ENCODE results near the gene NME4.

NME4 gene

DNA sequence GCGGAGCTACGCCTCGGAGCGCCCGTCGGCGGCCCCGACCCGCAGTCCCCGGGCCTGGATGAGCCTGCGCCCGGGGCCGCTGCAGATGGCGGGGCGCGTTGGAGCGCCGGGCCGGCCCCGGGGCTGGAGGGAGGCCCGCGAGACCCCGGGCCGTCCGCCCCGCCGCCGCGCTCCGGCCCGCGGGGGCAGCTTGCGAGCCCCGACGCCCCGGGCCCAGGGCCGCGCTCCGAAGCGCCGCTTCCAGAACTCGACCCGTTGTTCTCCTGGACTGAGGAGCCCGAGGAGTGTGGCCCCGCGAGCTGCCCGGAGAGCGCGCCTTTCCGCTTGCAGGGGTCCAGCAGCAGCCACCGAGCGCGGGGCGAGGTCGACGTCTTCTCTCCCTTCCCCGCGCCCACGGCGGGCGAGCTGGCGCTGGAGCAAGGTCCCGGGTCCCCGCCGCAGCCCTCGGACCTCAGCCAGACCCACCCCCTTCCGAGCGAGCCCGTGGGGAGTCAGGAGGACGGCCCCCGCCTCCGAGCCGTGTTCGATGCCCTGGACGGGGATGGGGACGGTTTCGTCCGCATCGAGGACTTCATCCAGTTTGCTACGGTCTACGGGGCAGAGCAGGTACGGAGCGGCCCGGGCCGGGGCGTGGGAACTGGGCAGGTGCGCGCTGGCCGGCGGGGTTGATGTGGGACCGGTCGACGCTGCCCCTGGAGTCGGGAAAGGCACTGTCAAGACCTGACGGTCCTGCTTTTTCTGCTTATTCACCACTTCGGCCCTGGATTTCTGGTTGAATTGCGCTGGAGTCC, 29.3 kb downstream of the NME4 start:
- no peak for DNase-seq (ENCODE audit: low spot score)

GRCh38 chr16:426906-427249, 29.9 kb downstream of the NME4 start:
- DNase-seq (ENCODE audit: low spot score), result no peak

- no peak for DNase-seq (ENCODE audit: low spot score)
These were observed 30.3 kb downstream of the NME4 start for GRCh38 chr16:427250-427649.

DNA sequence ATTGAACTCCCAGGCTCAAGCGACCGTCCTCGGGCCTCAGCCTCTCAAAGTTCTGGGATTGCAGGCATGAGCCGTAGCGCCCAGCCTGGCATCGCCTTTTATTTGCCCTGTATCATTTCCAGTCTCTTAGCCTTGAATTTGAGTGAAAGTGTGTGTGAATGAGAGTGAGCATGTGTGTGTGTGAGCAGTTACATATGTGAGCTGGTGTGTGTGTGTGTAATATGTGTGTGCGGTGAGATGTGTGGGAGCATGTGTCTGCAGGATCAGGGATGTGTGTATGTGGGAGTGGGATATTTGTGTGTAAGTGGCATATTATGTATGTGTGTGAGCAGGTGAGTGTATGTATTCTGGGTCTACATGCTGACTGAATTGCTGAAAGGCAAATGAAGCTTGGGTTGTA, 33.9 kb downstream of the NME4 start:
- DNase-seq (ENCODE audit: low spot score), result no peak

DNA sequence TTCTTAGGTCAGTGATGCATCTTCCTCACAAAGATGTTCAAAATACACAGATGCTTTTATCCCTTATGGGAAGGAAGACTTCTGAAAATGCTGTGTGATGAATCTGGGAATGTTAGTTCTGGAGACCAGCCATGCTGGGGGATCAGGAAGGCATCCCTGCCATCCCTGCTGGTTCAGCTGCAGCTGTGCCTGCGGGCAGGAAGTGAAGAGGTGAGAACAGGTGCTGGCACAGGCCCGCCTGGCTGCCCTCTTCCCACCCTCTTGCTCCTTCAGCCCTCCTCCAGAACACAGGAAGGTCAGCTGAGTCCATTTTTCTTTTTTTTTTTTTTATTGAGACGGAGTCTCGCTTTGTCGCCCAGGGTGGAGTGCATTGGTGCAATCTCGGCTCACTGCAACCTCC, 43.6 kb downstream of the NME4 start:
- no peak for DNase-seq (ENCODE audit: low spot score)

- no peak for DNase-seq (ENCODE audit: low spot score)
These were observed 44.4 kb downstream of the NME4 start for GRCh38 chr16:441447-441846.

- no peak for DNase-seq (ENCODE audit: low spot score)
These were observed 46.0 kb downstream of the NME4 start for GRCh38 chr16:442976-443375.

GRCh38 chr16:444027-444426, 47.0 kb downstream of the NME4 start:
- DNase-seq (ENCODE audit: low spot score), result no peak

DNA sequence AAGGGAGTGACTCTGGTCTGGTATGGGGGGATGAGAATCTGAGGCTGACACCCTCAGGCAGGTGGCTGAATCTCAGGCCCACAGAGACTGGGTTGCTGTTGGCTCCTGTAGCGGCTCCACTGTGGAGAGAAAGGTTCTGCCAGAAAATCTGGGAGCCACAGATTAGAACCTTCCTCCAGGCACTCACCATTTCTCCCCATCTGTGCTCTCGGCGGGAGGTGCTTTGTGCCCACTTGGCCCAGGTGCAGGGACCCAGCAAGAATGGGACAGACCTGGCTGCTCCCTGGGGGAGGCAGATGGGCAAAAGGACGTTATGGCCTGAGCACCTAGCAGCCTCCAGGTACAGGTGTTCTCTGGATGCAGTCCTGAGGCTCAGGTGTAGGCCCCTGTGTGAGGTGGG, 48.6 kb downstream of the NME4 start:
- no peak for DNase-seq (ENCODE audit: low spot score)

Small RNA genes within 50 kb of the gene (small RNA-seq; reads per million reads assigned to genes)
- gene RF00019, result 0 reads per million in 2 experiments

Data from SK-N-DZ (cell line).